PC-3 (cell line): Measurements from ENCODE around the gene ALPK3. TPM values are rescaled to one million over a fixed set of nuclear protein-coding genes. Genes with fewer than 3 reads are reported as not detected.

Source experiments
- ATAC-seq: fragments of 200-7000 bp; cut with Tn5 transposase; 2 replicates; pipeline ENCODE4 v1.9.1; 2020; ENCODE audit warnings: mild to moderate bottlenecking, moderate library complexity
- BruUV-seq: library from RNA; stranded (reverse); fragments of 400-500 nt; replicated peaks from 2 replicates; lab custom pipeline; 2021; lab: Mats Ljungman, UMichigan
- CTCF ChIA-PET: fragments of 300-600 bp; sonication (Branson Sonifier 250); formaldehyde crosslinking; loops from one replicate; lab custom pipeline; 2022; ENCODE audit warnings: antibody characterized with exemption; lab: Charles Lee
- POLR2A ChIA-PET: fragments of 300-600 bp; sonication (Branson Sonifier 250); formaldehyde crosslinking; loops from one replicate; lab custom pipeline; 2022; ENCODE audit warnings: antibody characterized with exemption; ENCODE audit not compliant: unreplicated experiment; lab: Charles Lee
- DNase-seq: peaks from one replicate; pipeline ENCODE4 v3.0.0-alpha.2; 2015
- H2AFZ ChIP-seq: fragments of 300-600 bp; sonication (generic); 2 replicates; pipeline ENCODE4 v1.6.0; 2016; ENCODE audit warnings: antibody characterized with exemption, low read length
- H3F3A ChIP-seq: fragments of 300-600 bp; sonication (generic); one replicate; pipeline ENCODE4 v1.6.0; 2017; ENCODE audit warnings: antibody characterized with exemption, low read length, control low read depth, mild to moderate bottlenecking; ENCODE audit not compliant: unreplicated experiment
- H3K27ac ChIP-seq: fragments of 300-600 bp; sonication (generic); 2 replicates; pipeline ENCODE4 v1.5.1; 2016; ENCODE audit warnings: mild to moderate bottlenecking, low read length
- H3K27me3 ChIP-seq: fragments of 300-600 bp; sonication (generic); 2 replicates; pipeline ENCODE4 v1.6.1; 2016; ENCODE audit warnings: low read length, mixed read lengths
- H3K36me3 ChIP-seq: fragments of 300-600 bp; sonication (generic); 2 replicates; pipeline ENCODE4 v1.6.1; 2016; ENCODE audit warnings: low read depth, mixed run types, low read length, mixed read lengths
- H3K4me1 ChIP-seq: fragments of 300-600 bp; sonication (generic); 2 replicates; pipeline ENCODE4 v1.5.1; 2016; ENCODE audit warnings: low read length; ENCODE audit not compliant: insufficient read depth
- H3K4me2 ChIP-seq: fragments of 300-600 bp; sonication (generic); 2 replicates; pipeline ENCODE4 v1.6.0; 2016; ENCODE audit warnings: low read length
- H3K4me3 ChIP-seq: fragments of 300-600 bp; sonication (generic); 2 replicates; pipeline ENCODE4 v1.5.1; 2016; ENCODE audit warnings: mild to moderate bottlenecking, low read length, mixed read lengths
- H3K79me2 ChIP-seq: fragments of 300-600 bp; sonication (generic); 2 replicates; pipeline ENCODE4 v1.6.1; 2017; ENCODE audit warnings: low read length, mixed read lengths
- H3K9ac ChIP-seq: fragments of 300-600 bp; sonication (generic); 2 replicates; pipeline ENCODE4 v1.6.0; 2016; ENCODE audit warnings: mild to moderate bottlenecking, low read length
- H3K9me2 ChIP-seq: fragments of 300-600 bp; sonication (generic); replicated peaks from 2 replicates; pipeline ENCODE4 v1.6.1; 2016; ENCODE audit warnings: mixed run types, low read length, mixed read lengths
- H3K9me3 ChIP-seq: fragments of 300-600 bp; sonication (generic); 2 replicates; pipeline ENCODE4 v1.6.1; 2016; ENCODE audit warnings: low read length, mixed read lengths
- H4K20me1 ChIP-seq: fragments of 300-600 bp; sonication (generic); 2 replicates; pipeline ENCODE4 v1.6.1; 2016; ENCODE audit warnings: low read length, mixed read lengths
- EZH2 ChIP-seq: fragments of 300-600 bp; sonication (generic); IDR thresholded peaks from one replicate; pipeline ENCODE4 v1.6.1; 2017; ENCODE audit warnings: antibody characterized with exemption, mild to moderate bottlenecking, low read length; ENCODE audit not compliant: unreplicated experiment
- EZH2phosphoT487 ChIP-seq: fragments of 300-600 bp; sonication (generic); IDR thresholded peaks from 2 replicates; pipeline ENCODE4 v1.6.1; 2018; ENCODE audit warnings: mild to moderate bottlenecking, antibody characterized with exemption, low read length, borderline replicate concordance
- intact Hi-C: fragments of 100-400 bp; cut with micrococcal nuclease; formaldehyde crosslinking; loops from 2 replicates; pipeline ENCODE4 v1.9.0; 2023
- total RNA-seq: library from RNA; depleted of rRNA; stranded (reverse); fragments of >200 nt; gene quantifications from 2 replicates; pipeline ENCODE4 v1.2.3, GENCODE V29; 2014
- TF ChIP-seq, protein P1 (sequence below): fragments of 300-600 bp; sonication (generic); conservative IDR thresholded peaks from 2 replicates; pipeline ENCODE4 v1.5.1; 2017; ENCODE audit warnings: antibody characterized with exemption, low read depth, mild to moderate bottlenecking, low read length

Gene ALPK3
- total RNA-seq, 1 experiment from 2014 or later: 2.4 TPM

DNA sequence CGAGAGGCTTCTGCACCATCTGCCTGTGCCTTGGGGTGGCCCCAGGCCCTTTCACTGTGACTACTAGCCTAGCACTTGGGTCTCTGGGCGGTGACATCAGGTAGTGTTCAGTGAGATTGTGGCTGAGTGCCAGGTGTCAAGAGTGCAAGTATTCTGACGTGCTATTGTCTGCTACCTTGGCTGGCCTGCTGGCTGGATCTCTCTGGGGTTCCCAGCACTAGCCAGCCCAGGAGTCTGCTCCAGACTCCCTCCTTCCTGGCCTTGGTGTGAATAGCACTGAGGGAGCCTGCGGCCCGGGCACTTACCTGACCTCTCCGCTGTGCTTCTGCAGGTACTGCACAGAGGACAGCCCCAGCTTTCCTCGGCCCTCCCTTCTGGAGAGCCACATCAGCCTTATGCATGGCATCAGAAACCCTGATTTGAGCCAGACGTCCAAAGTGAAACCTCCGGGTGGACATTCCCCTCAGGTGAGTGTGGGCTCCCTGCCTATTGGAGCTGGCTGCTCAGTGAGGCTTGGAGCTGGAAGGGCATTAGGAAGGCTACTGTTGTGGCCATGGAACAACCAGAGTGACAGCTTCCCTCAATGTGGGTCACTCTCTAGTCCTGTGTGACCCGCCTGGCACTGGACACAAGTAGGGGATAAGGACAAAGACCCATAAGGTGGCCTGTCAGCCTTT is 17.5 kb upstream of the ALPK3 start:
- Histone ChIP-seq H2AFZ (no peak overlapping the region), H3K27me3 (no peaks in the 10 kb centered on the region), H3K4me1 (no peaks in the 10 kb centered on the region), H3K4me3 (no peak overlapping the region), H3K9me2 (no peaks in the 10 kb centered on the region), H3K9ac (no peak overlapping the region), H3K9me3 (no peaks in the 10 kb centered on the region), H4K20me1 (no peaks in the 10 kb centered on the region), H3K27ac (no peak overlapping the region), H3K36me3 (peaks cover 23% of the 10 kb centered on the region; the same call in 1 of the 2 replicates), H3F3A (no peaks in the 10 kb centered on the region), H3K79me2 (no peaks in the 10 kb centered on the region), H3K4me2 (no peak overlapping the region)
- DNase-seq (no peak), ATAC-seq (no peak)
- intact Hi-C loops: no loop called here
- TF ChIP-seq, protein P1, sequence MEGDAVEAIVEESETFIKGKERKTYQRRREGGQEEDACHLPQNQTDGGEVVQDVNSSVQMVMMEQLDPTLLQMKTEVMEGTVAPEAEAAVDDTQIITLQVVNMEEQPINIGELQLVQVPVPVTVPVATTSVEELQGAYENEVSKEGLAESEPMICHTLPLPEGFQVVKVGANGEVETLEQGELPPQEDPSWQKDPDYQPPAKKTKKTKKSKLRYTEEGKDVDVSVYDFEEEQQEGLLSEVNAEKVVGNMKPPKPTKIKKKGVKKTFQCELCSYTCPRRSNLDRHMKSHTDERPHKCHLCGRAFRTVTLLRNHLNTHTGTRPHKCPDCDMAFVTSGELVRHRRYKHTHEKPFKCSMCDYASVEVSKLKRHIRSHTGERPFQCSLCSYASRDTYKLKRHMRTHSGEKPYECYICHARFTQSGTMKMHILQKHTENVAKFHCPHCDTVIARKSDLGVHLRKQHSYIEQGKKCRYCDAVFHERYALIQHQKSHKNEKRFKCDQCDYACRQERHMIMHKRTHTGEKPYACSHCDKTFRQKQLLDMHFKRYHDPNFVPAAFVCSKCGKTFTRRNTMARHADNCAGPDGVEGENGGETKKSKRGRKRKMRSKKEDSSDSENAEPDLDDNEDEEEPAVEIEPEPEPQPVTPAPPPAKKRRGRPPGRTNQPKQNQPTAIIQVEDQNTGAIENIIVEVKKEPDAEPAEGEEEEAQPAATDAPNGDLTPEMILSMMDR: no peak
- TF ChIP-seq EZH2: no peak
- no peak for TF ChIP-seq EZH2phosphoT487
- no TSS peak for BruUV-seq
- CTCF ChIA-PET: no interaction called here
- POLR2A ChIA-PET: no interaction called here

DNA sequence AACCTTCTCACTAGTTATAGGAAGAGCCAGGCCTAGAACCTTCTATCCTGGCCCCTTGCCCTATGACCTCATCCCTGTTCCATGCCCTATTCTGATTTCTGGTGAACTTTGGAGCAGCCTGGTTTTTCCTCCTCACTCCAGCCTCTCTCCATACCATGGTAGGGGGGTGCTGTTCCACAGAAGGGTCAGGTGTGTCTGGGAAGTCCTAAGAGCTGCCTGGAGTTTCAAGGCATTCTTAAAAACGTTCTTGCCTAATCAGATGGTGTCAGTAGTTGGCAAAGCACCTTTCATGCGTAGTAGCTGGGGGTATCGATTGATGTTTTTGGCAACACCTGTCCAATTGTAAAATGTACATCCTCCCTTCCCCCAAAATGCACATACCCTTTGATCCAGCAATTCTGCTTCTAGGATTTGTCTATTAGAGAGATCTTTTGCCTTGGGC is 16.8 kb upstream of the ALPK3 start:
- peaks cover 25% of the 10 kb centered on the region; the same call in 1 of the 2 replicates for H3K36me3 ChIP-seq
- no peak for ATAC-seq
- ChIA-PET POLR2A (no interaction called here), CTCF (no interaction called here)
- no peak overlapping the region for H3K9ac ChIP-seq
- H3K4me1 ChIP-seq: no peaks in the 10 kb centered on the region
- H3K27me3 ChIP-seq: no peaks in the 10 kb centered on the region
- no peak overlapping the region for H3K27ac ChIP-seq
- H3K9me2 ChIP-seq: no peaks in the 10 kb centered on the region
- TF ChIP-seq EZH2phosphoT487: no peak
- TF ChIP-seq EZH2: no peak
- TF ChIP-seq, protein P1: no peak
- BruUV-seq: no TSS peak
- no peak overlapping the region for H3K4me3 ChIP-seq
- no peaks in the 10 kb centered on the region for H3K9me3 ChIP-seq
- no peaks in the 10 kb centered on the region for H3K79me2 ChIP-seq
- H3F3A ChIP-seq: no peaks in the 10 kb centered on the region
- no peak overlapping the region for H3K4me2 ChIP-seq
- DNase-seq: no peak
- no peak overlapping the region for H2AFZ ChIP-seq
- no peaks in the 10 kb centered on the region for H4K20me1 ChIP-seq
- intact Hi-C loops: no loop called here
